CD4-positive, alpha-beta T cell (primary cell): ENCODE data around the gene RASA2. TPM values are rescaled to one million over a fixed set of nuclear protein-coding genes. Genes with fewer than 3 reads are reported as not detected.
A peak's percentile ranks its signal among the peaks of the same experiment; 100 is the strongest.

ENCODE experiments used
- ATAC-seq: fragments of 200-7000 bp; cut with Tn5 transposase; one replicate; pipeline ENCODE4 v1.10.0; 2022; ENCODE audit warnings: mild to moderate bottlenecking; ENCODE audit not compliant: poor library complexity
- CTCF ChIA-PET: fragments of 350-600 bp; sonication (Branson Sonifier 250); formaldehyde crosslinking; loops from one replicate; lab custom pipeline; 2021; ENCODE audit warnings: antibody characterized with exemption, inconsistent platforms; lab: Charles Lee
- POLR2A ChIA-PET: fragments of 350-600 bp; sonication (Branson Sonifier 250); formaldehyde crosslinking; loops from one replicate; lab custom pipeline; 2021; ENCODE audit warnings: antibody characterized with exemption, inconsistent platforms; lab: Charles Lee
- DNase-seq, 14 experiments: peaks; one replicate each; pipeline ENCODE4 v3.0.0-alpha.2; 2013 to 2020; ENCODE audit warnings: mixed read lengths in 2 of 14
- H3K27ac ChIP-seq, 2 donors: one replicate each; pipeline versions ENCODE4 v1.5.1 to v1.7.0; 2013; ENCODE audit warnings: low read length in 2 of 2, low read depth in 1 of 2, mild to moderate bottlenecking in 1 of 2
- H3K27me3 ChIP-seq, 2 experiments: 1 replicate in 1 of 2; 2 replicates in 1 of 2; pipeline versions ENCODE4 v1.6.1 to v1.7.0; 2013; ENCODE audit warnings: low read length in 2 of 2, control low read depth in 1 of 2, mild to moderate bottlenecking in 1 of 2, moderate library complexity in 1 of 2; ENCODE audit not compliant: insufficient read depth in 2 of 2, control insufficient read depth in 1 of 2
- H3K36me3 ChIP-seq: one replicate; pipeline ENCODE4 v1.6.1; 2013; ENCODE audit warnings: low read length, control low read depth; ENCODE audit not compliant: insufficient read depth
- H3K4me1 ChIP-seq: one replicate; pipeline ENCODE4 v1.6.1; 2013; ENCODE audit warnings: low read length, control low read depth; ENCODE audit not compliant: insufficient read depth
- H3K4me3 ChIP-seq: one replicate; pipeline ENCODE4 v1.5.1; 2013; ENCODE audit warnings: mild to moderate bottlenecking, low read length, moderate library complexity
- H3K9me3 ChIP-seq, 2 experiments: 1 replicate in 1 of 2; 2 replicates in 1 of 2; pipeline versions ENCODE4 v1.6.1 to v1.7.0; 2013; ENCODE audit warnings: low read length in 2 of 2, mild to moderate bottlenecking in 2 of 2, control low read depth in 1 of 2, moderate library complexity in 1 of 2; ENCODE audit not compliant: control insufficient read depth in 1 of 2, insufficient read depth in 1 of 2
- H3K27ac Mint-ChIP-seq: one replicate; pipeline ENCODE4 v1.8.0; 2020; ENCODE audit warnings: mixed read lengths
- H3K27me3 Mint-ChIP-seq: one replicate; pipeline ENCODE4 v1.8.0; 2021; ENCODE audit warnings: mixed read lengths
- H3K36me3 Mint-ChIP-seq: one replicate; pipeline ENCODE4 v1.8.0; 2021; ENCODE audit warnings: low read depth, mixed read lengths
- H3K4me1 Mint-ChIP-seq: one replicate; pipeline ENCODE4 v1.8.0; 2021; ENCODE audit warnings: low read depth, mixed read lengths
- H3K4me3 Mint-ChIP-seq: one replicate; pipeline ENCODE4 v1.8.0; 2020; ENCODE audit warnings: mild to moderate bottlenecking, mixed read lengths
- H3K9me3 Mint-ChIP-seq: one replicate; pipeline ENCODE4 v1.8.0; 2020; ENCODE audit warnings: mixed read lengths
- intact Hi-C, 2 experiments: fragments of 100-400 bp; cut with DNase I in 1 of 2; cut with micrococcal nuclease in 1 of 2; formaldehyde crosslinking; loops; one replicate each; pipeline versions ENCODE4 v1.15.1 to v1.9.0; 2023 to 2025; cut with DNase I, micrococcal nuclease
- total RNA-seq, 174 experiments: library from RNA in 2 of 174; stranded (reverse) in 2 of 174; gene quantifications; one replicate each; pipeline ENCODE4 v1.2.3 and lab custom pipeline; 2021 to 2026
- TF ChIP-seq, protein P1 (sequence below): fragments of 200-600 bp; IDR thresholded peaks from one replicate; pipeline ENCODE4 v1.8.0; 2022; ENCODE audit warnings: antibody characterized with exemption, mild to moderate bottlenecking

RASA2 gene
- total RNA-seq, 2 experiments from 2014 or later, result 96.1 to 96.4 TPM

GRCh38 chr3:141544697-141545096 lies 57.9 kb downstream of the RASA2 start:
- H3K36me3 ChIP-seq, result peaks cover 53% of the 10 kb centered on the region
- DNase-seq, result peak in 4 of 14 experiments; percentile 8 to 84 (median 70)
- no peaks in the 10 kb centered on the region for H3K27me3 Mint-ChIP-seq

DNA sequence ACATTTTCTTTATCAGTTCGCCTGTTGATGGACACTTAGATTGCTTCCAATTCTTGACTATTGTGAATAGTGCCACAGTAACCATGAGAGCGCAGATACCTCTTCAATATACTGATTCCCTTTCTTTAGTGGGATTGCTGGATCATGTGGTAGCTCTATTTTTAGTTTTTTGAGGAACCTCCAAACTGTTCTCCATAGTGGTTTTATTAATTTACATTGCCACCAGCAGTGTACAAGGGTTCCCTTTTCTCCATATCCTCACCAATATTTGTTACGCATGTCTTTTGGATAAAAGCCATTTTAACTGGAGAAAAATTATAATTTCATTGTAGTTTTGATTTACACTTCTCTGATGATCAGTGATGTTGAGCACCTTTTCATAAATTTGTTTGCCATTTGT lies 59.3 kb downstream of the RASA2 start:
- Histone ChIP-seq H3K9me3 (peaks cover 4 to 17% of the 10 kb centered on the region in 2 experiments), H3K27me3 (no peaks in the 10 kb centered on the region), H3K36me3 (peaks cover 60% of the 10 kb centered on the region), H3K27ac (no peak overlapping the region), H3K4me3 (no peak overlapping the region), H3K4me1 (peaks cover 3% of the 10 kb centered on the region)
- intact Hi-C loops, result loop anchor here in 1 of 2 experiments (5.0 kb wide), 1 partner anchor 39 kb away; no protein-coding TSS in a partner anchor
- POLR2A ChIA-PET, result interaction anchor here (1.0 to 1.4 kb wide), 2 partner anchors 14 to 47 kb away, joined by 3 to 4 read pairs; no protein-coding TSS in a partner anchor
- ATAC-seq (no peak), DNase-seq (no peak)
- TF ChIP-seq, protein P1, sequence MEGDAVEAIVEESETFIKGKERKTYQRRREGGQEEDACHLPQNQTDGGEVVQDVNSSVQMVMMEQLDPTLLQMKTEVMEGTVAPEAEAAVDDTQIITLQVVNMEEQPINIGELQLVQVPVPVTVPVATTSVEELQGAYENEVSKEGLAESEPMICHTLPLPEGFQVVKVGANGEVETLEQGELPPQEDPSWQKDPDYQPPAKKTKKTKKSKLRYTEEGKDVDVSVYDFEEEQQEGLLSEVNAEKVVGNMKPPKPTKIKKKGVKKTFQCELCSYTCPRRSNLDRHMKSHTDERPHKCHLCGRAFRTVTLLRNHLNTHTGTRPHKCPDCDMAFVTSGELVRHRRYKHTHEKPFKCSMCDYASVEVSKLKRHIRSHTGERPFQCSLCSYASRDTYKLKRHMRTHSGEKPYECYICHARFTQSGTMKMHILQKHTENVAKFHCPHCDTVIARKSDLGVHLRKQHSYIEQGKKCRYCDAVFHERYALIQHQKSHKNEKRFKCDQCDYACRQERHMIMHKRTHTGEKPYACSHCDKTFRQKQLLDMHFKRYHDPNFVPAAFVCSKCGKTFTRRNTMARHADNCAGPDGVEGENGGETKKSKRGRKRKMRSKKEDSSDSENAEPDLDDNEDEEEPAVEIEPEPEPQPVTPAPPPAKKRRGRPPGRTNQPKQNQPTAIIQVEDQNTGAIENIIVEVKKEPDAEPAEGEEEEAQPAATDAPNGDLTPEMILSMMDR, result no peak
- Mint-ChIP-seq H3K4me3 (no peak overlapping the region), H3K9me3 (peaks cover 16% of the 10 kb centered on the region), H3K27ac (no peak overlapping the region), H3K27me3 (no peaks in the 10 kb centered on the region), H3K36me3 (peaks cover 99% of the 10 kb centered on the region), H3K4me1 (peaks cover 89% of the 10 kb centered on the region)
- CTCF ChIA-PET, result interaction anchor here (1.4 kb wide), 1 partner anchor 30 kb away, joined by 3 read pairs; no protein-coding TSS in a partner anchor

More at GRCh38 chr3:141544697-141545096, 57.9 kb downstream of the RASA2 start:
- Histone ChIP-seq H3K4me3 (peak overlapping the region; percentile 17), H3K27ac (peak overlapping the region; percentile 40), H3K9me3 (peaks cover 4 to 17% of the 10 kb centered on the region in 2 experiments), H3K4me1 (no peaks in the 10 kb centered on the region), H3K27me3 (no peaks in the 10 kb centered on the region)
- ChIA-PET CTCF (interaction anchor here (1.4 to 1.7 kb wide), 2 partner anchors 84 to 92 kb away, joined by 4 to 5 read pairs; no protein-coding TSS in a partner anchor), POLR2A (interaction anchor here (1.1 to 2.4 kb wide), 7 partner anchors 8 to 233 kb away, joined by 3 to 23 read pairs (median 7); partner anchors contain the start of gene RASA2)
- ATAC-seq, result peak; percentile 91
- TF ChIP-seq, protein P1, result no peak
- intact Hi-C loops, result loop anchor here in 1 of 2 experiments (5.0 kb wide), 1 partner anchor 37 kb away; no protein-coding TSS in a partner anchor
- peaks cover 89% of the 10 kb centered on the region for H3K4me1 Mint-ChIP-seq
- H3K4me3 Mint-ChIP-seq, result peak overlapping the region; percentile 74
- H3K27ac Mint-ChIP-seq, result peak overlapping the region; percentile 82
- H3K36me3 Mint-ChIP-seq, result peaks cover 99% of the 10 kb centered on the region
- H3K9me3 Mint-ChIP-seq, result peaks cover 16% of the 10 kb centered on the region

GRCh38 chr3:141546586-141546985 lies 59.8 kb downstream of the RASA2 start:
- peaks cover 99% of the 10 kb centered on the region for H3K36me3 Mint-ChIP-seq
- ChIA-PET POLR2A (interaction anchor here (0.6 to 1.4 kb wide), 3 partner anchors 48 to 59 kb away, joined by 3 to 7 read pairs (median 3); partner anchors contain the start of gene RASA2), CTCF (interaction anchor here (0.7 to 1.5 kb wide), 3 partner anchors 30 to 94 kb away, joined by 3 to 6 read pairs (median 3); no protein-coding TSS in a partner anchor)
- DNase-seq, result no peak
- H3K36me3 ChIP-seq, result peaks cover 62% of the 10 kb centered on the region
- H3K27ac ChIP-seq, result no peak overlapping the region
- TF ChIP-seq, protein P1, result no peak
- peak overlapping the region; percentile 28 for H3K27ac Mint-ChIP-seq
- H3K4me1 ChIP-seq, result peaks cover 7% of the 10 kb centered on the region
- peaks cover 4 to 17% of the 10 kb centered on the region in 2 experiments for H3K9me3 ChIP-seq
- H3K9me3 Mint-ChIP-seq, result peaks cover 16% of the 10 kb centered on the region
- peaks cover 90% of the 10 kb centered on the region for H3K4me1 Mint-ChIP-seq
- H3K27me3 ChIP-seq, result no peaks in the 10 kb centered on the region
- H3K4me3 Mint-ChIP-seq, result peak overlapping the region; percentile 18
- no peak for ATAC-seq
- intact Hi-C loops, result loop anchor here in 1 of 2 experiments (5.0 kb wide), 1 partner anchor 39 kb away; no protein-coding TSS in a partner anchor
- H3K27me3 Mint-ChIP-seq, result no peaks in the 10 kb centered on the region
- no peak overlapping the region for H3K4me3 ChIP-seq
